ENCODE data around the gene TMX2.

DNA sequence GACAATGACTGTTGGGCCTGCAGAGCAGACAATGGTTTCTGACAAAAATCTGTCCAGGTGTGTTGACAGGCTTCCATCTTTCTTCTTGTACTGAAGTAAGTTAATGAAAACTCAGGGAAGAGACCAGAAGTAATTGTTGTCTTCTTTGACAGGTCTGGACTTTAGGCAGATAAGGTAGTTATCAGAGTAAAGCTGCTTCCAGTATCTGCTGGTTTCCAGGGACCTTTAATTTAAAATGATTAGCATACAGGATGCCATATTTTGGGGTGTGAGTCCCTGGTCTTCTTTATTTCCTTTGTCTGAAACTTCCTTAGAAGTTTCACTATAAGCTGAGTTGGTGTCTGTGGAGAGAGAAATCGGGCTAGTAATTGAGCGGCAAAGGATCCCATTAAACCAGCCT, 1.4 kb downstream of the TMX2 start:
- TF ChIP-seq, protein P1, sequence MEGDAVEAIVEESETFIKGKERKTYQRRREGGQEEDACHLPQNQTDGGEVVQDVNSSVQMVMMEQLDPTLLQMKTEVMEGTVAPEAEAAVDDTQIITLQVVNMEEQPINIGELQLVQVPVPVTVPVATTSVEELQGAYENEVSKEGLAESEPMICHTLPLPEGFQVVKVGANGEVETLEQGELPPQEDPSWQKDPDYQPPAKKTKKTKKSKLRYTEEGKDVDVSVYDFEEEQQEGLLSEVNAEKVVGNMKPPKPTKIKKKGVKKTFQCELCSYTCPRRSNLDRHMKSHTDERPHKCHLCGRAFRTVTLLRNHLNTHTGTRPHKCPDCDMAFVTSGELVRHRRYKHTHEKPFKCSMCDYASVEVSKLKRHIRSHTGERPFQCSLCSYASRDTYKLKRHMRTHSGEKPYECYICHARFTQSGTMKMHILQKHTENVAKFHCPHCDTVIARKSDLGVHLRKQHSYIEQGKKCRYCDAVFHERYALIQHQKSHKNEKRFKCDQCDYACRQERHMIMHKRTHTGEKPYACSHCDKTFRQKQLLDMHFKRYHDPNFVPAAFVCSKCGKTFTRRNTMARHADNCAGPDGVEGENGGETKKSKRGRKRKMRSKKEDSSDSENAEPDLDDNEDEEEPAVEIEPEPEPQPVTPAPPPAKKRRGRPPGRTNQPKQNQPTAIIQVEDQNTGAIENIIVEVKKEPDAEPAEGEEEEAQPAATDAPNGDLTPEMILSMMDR (IDR thresholded peaks at IDR 0.05; ENCODE audit: insufficient read depth, low read length, poor library complexity, severe bottlenecking), result no peak
- TF ChIP-seq EZH2phosphoT487 (conservative IDR thresholded peaks at IDR 0.05; ENCODE audit: low read length), result no peak

All from SU-DHL-6 (cell line).